ENCODE results near the gene DSCAM.

DNA sequence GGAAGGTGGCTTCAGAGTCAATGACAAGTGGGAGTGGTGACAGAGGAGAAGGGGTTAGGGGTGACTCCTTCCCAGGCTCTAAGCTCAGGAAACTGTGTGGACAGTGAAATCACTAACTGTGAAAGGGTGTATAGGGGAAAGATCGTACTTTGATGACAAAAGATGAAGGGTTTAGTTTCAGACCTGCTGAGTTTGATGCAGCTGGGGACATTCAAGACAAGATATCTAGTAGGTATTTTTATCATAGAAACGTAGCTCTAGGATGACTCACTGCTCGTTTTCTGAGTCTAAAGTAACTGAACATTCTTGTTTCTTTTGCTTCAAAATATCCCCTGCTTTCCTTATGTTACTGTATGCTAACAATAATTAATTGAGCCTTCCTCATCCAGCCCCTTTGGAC, 830.7 kb downstream of the DSCAM start:
- TF ChIP-seq, protein P1, sequence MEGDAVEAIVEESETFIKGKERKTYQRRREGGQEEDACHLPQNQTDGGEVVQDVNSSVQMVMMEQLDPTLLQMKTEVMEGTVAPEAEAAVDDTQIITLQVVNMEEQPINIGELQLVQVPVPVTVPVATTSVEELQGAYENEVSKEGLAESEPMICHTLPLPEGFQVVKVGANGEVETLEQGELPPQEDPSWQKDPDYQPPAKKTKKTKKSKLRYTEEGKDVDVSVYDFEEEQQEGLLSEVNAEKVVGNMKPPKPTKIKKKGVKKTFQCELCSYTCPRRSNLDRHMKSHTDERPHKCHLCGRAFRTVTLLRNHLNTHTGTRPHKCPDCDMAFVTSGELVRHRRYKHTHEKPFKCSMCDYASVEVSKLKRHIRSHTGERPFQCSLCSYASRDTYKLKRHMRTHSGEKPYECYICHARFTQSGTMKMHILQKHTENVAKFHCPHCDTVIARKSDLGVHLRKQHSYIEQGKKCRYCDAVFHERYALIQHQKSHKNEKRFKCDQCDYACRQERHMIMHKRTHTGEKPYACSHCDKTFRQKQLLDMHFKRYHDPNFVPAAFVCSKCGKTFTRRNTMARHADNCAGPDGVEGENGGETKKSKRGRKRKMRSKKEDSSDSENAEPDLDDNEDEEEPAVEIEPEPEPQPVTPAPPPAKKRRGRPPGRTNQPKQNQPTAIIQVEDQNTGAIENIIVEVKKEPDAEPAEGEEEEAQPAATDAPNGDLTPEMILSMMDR (IDR thresholded peaks at IDR 0.05): no peak
- no peak for TF ChIP-seq POLR2A (IDR thresholded peaks at IDR 0.05)
